Thyroid gland (tissue), 4 donors: ENCODE measurements around the gene ADAMTSL2. TPM values are rescaled to one million over a fixed set of nuclear protein-coding genes. Genes with fewer than 3 reads are reported as not detected.

Experiments used
- DNase-seq, 2 donors: peaks; one replicate each; pipeline ENCODE4 v3.0.0-alpha.2; 2019
- H3K27ac ChIP-seq, 3 donors: fragments of 200-600 bp; sonication (generic); 1 replicate in 2 of 3; 2 replicates in 1 of 3; pipeline ENCODE4 v1.5.1; 2016 to 2019; ENCODE audit warnings: mild to moderate bottlenecking in 1 of 3, moderate library complexity in 1 of 3
- H3K27me3 ChIP-seq: fragments of 200-600 bp; sonication (generic); one replicate; pipeline ENCODE4 v1.5.1; 2019
- H3K36me3 ChIP-seq, 2 donors: fragments of 200-600 bp; sonication (generic); one replicate each; pipeline ENCODE4 v1.5.1; 2016 to 2019
- H3K4me1 ChIP-seq, 2 donors: fragments of 200-600 bp; sonication (generic); one replicate each; pipeline ENCODE4 v1.5.1; 2017 to 2019
- H3K4me3 ChIP-seq, 3 donors: fragments of 200-600 bp; sonication (generic); replicated peaks in 1 of 3; 1 replicate in 2 of 3; 2 replicates in 1 of 3; pipeline ENCODE4 v1.5.1; 2016; ENCODE audit warnings: mild to moderate bottlenecking in 1 of 3
- H3K9me3 ChIP-seq: fragments of 200-600 bp; sonication (generic); one replicate; pipeline ENCODE4 v1.5.1; 2017
- POLR2A ChIP-seq, 2 donors: fragments of 450-650 bp; IDR thresholded peaks; one replicate each; pipeline ENCODE4 v1.6.1; 2017; ENCODE audit warnings: antibody characterized with exemption in 2 of 2, mild to moderate bottlenecking in 2 of 2, moderate library complexity in 1 of 2
- WGBS, 2 donors: methylation state at CpG; one replicate each; pipeline ENCODE4 v1.1.5; 2017; 5-methylcytosine and 5-hydroxymethylcytosine counted together
- intact Hi-C: fragments of 100-400 bp; cut with DNase I; formaldehyde crosslinking; loops from one replicate; pipeline ENCODE4 v1.15.1; 2023
- total RNA-seq, 4 donors: library from RNA; depleted of rRNA; stranded (reverse); fragments of >200 nt; gene quantifications; one replicate each; pipeline ENCODE4 v1.2.3, GENCODE V29; 2016
- TF ChIP-seq, protein P1 (sequence below), 6 experiments: fragments of 200-600 bp in 3 of 6; fragments of 450-650 bp in 3 of 6; sonication (generic) in 3 of 6; IDR thresholded peaks; one replicate each; pipeline ENCODE4 v1.5.1; 2016 to 2019; ENCODE audit warnings: antibody characterized with exemption in 6 of 6, mild to moderate bottlenecking in 2 of 6, inconsistent platforms in 1 of 6, moderate library complexity in 1 of 6

ADAMTSL2 gene
- total RNA-seq, 4 donors from 2014 or later: 2.4 to 9.3 (median 8.7) TPM

GRCh38 chr9:133528001-133528875 is 6.3 kb upstream of the ADAMTSL2 start:
- WGBS, 2 donors: 46 to 63% methylated on average over 12 to 13 of the region's 22 CpGs
- H3K4me3 ChIP-seq: no peak overlapping the region
- intact Hi-C loops: no loop called here

DNA sequence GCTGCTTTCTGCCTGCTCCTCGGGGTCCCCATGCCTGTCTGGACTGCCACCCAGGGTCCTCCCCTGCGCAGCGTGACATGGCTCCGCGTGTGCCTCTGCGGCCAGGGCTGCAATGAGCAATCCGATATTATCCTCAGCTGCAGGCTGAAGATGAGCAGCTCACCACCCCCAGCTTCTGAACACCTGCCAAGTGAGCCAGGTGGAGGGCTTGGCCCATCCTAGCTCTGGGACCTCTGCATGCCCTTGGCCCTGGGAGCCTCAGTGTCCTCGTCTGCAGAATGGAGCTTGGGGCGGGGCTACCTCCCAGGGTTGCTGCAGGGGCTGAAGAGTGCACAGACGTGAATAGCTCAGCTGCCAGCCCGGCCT is 5.6 kb upstream of the ADAMTSL2 start:
- H3K9me3 ChIP-seq: no peaks in the 10 kb centered on the region
- H3K4me3 ChIP-seq: no peak overlapping the region
- no peak for TF ChIP-seq POLR2A (IDR thresholded peaks at IDR 0.05)
- TF ChIP-seq, protein P1, sequence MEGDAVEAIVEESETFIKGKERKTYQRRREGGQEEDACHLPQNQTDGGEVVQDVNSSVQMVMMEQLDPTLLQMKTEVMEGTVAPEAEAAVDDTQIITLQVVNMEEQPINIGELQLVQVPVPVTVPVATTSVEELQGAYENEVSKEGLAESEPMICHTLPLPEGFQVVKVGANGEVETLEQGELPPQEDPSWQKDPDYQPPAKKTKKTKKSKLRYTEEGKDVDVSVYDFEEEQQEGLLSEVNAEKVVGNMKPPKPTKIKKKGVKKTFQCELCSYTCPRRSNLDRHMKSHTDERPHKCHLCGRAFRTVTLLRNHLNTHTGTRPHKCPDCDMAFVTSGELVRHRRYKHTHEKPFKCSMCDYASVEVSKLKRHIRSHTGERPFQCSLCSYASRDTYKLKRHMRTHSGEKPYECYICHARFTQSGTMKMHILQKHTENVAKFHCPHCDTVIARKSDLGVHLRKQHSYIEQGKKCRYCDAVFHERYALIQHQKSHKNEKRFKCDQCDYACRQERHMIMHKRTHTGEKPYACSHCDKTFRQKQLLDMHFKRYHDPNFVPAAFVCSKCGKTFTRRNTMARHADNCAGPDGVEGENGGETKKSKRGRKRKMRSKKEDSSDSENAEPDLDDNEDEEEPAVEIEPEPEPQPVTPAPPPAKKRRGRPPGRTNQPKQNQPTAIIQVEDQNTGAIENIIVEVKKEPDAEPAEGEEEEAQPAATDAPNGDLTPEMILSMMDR (IDR thresholded peaks at IDR 0.05): no peak
- H3K36me3 ChIP-seq: no peaks in the 10 kb centered on the region
- 75 to 81% methylated on average over 7 to 11 of the region's 11 CpGs for WGBS, 2 donors
- H3K27ac ChIP-seq: no peak overlapping the region
- no peak for DNase-seq
- no peaks in the 10 kb centered on the region for H3K27me3 ChIP-seq
- peaks cover 21 to 42% of the 10 kb centered on the region in 2 donors for H3K4me1 ChIP-seq
- intact Hi-C loops: no loop called here

More at GRCh38 chr9:133528001-133528875, 6.3 kb upstream of the ADAMTSL2 start:
- H3K9me3 ChIP-seq: no peaks in the 10 kb centered on the region
- H3K27me3 ChIP-seq: no peaks in the 10 kb centered on the region
- DNase-seq: peak; percentile 45 to 49
- no peaks in the 10 kb centered on the region for H3K36me3 ChIP-seq
- peak overlapping the region; percentile 18 to 70 (median 70) for H3K27ac ChIP-seq
- TF ChIP-seq, protein P1 (IDR thresholded peaks at IDR 0.05): no peak
- no peak for TF ChIP-seq POLR2A (IDR thresholded peaks at IDR 0.05)
- peaks cover 21 to 38% of the 10 kb centered on the region in 2 donors for H3K4me1 ChIP-seq

DNA sequence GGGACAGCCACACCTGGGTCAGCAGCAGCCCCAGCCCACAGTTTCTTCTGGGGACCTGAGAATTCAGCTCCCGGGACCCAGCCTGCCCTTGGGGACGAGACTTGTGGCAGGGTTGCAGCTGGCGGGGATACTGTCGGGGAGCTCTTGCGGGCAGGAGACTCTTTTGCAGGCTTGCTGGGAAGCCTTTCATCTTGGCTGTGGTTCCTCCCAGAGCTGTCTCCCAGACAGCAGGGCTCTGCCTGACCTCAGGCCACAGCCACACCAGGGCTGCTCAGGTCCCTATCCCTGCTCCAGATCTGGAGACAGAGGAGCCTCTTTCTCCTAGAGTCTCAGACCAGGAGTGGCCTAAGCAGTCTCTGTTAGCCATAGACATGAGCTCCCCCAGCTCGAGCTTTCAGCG is 5.0 kb upstream of the ADAMTSL2 start:
- no peak for DNase-seq
- H3K27ac ChIP-seq: no peak overlapping the region
- H3K4me1 ChIP-seq: peaks cover 21 to 48% of the 10 kb centered on the region in 2 donors
- H3K27me3 ChIP-seq: no peaks in the 10 kb centered on the region
- H3K36me3 ChIP-seq: no peaks in the 10 kb centered on the region
- H3K9me3 ChIP-seq: no peaks in the 10 kb centered on the region
- H3K4me3 ChIP-seq: no peak overlapping the region
- TF ChIP-seq, protein P1 (IDR thresholded peaks at IDR 0.05): no peak
- no peak for TF ChIP-seq POLR2A (IDR thresholded peaks at IDR 0.05)
- intact Hi-C loops: no loop called here
- WGBS, 2 donors: 81 to 97% methylated on average over 2 to 4 of the region's 7 CpGs

DNA sequence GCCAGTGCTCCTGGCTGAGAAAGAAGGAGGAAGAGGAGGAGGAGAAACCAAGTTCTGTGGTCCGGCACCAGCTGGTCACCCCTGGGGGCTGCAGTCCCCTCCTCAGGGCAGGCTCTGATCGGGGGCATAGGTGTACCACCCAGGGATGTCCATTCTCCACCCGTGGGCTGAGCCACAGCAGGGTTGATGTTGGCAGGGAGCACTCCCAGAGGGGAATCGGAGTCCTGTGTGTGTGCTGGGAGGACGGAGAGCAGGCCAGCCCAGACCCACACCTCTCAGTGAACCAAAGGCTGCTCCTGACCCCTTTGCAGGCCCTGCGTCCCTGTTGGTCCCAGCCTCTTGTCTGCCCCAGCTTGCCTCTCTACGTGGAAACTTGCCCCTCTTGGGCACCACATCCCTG is 4.6 kb upstream of the ADAMTSL2 start:
- Histone ChIP-seq H3K36me3 (no peaks in the 10 kb centered on the region), H3K27me3 (no peaks in the 10 kb centered on the region), H3K4me1 (peaks cover 25 to 52% of the 10 kb centered on the region in 2 donors), H3K27ac (no peak overlapping the region), H3K9me3 (no peaks in the 10 kb centered on the region), H3K4me3 (no peak overlapping the region)
- intact Hi-C loops: no loop called here
- TF ChIP-seq, protein P1 (IDR thresholded peaks at IDR 0.05): no peak
- TF ChIP-seq POLR2A (IDR thresholded peaks at IDR 0.05): no peak
- 93 to 95% methylated on average over 7 of the region's 7 CpGs for WGBS, 2 donors
- no peak for DNase-seq

DNA sequence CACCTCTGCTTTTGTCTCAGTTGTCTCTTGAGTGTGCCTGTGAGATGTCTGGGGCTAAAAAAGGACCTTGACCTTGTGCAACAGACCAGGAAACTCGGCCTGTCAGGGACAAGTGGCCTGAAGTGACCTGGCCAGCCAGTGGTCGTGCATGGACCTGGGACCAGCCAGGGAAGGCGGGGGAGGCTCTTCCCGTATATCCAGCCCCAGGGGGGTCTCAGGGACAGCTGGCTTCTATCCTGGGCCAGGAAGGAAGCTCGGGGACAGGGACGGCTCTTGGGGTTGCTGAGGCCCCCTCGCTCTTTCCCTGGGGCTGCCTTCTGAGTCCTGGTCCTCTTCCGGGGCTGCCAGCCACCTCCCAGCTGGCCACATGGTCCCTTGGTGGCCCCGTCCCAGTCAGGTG is 3.2 kb upstream of the ADAMTSL2 start:
- Histone ChIP-seq H3K4me1 (peaks cover 30 to 52% of the 10 kb centered on the region in 2 donors), H3K27ac (no peak overlapping the region), H3K27me3 (no peaks in the 10 kb centered on the region), H3K36me3 (no peaks in the 10 kb centered on the region), H3K9me3 (no peaks in the 10 kb centered on the region), H3K4me3 (no peak overlapping the region)
- intact Hi-C loops: no loop called here
- 63 to 77% methylated on average over 3 of the region's 9 CpGs for WGBS, 2 donors
- no peak for TF ChIP-seq POLR2A (IDR thresholded peaks at IDR 0.05)
- TF ChIP-seq, protein P1 (IDR thresholded peaks at IDR 0.05): no peak
- DNase-seq: no peak
